Trophoblast cell (in vitro differentiated cells and primary cell): Measurements from ENCODE around the gene ITGB5.

Experiments
- DNase-seq, 2 donors: peaks; one replicate each; pipeline ENCODE4 v3.0.0-alpha.2; 2016
- H2AFZ ChIP-seq: 2 replicates; pipeline ENCODE4 v1.6.1; 2013; ENCODE audit warnings: low read length, moderate library complexity, mild to moderate bottlenecking; ENCODE audit not compliant: insufficient read depth, poor library complexity
- H2AK5ac ChIP-seq: 2 replicates; pipeline ENCODE4 v1.6.1; 2013; ENCODE audit warnings: mild to moderate bottlenecking, low read length
- H2BK120ac ChIP-seq: 2 replicates; pipeline ENCODE4 v1.6.1; 2013; ENCODE audit warnings: low read length, mild to moderate bottlenecking, moderate library complexity; ENCODE audit not compliant: insufficient read depth, poor library complexity
- H2BK12ac ChIP-seq: 2 replicates; pipeline ENCODE4 v1.6.1; 2013; ENCODE audit warnings: mild to moderate bottlenecking, low read length, moderate library complexity
- H2BK5ac ChIP-seq: 2 replicates; pipeline ENCODE4 v1.6.1; 2013; ENCODE audit warnings: low read length, low read depth, moderate library complexity, mild to moderate bottlenecking; ENCODE audit not compliant: poor library complexity
- H3K14ac ChIP-seq: 2 replicates; pipeline ENCODE4 v1.6.1; 2013; ENCODE audit warnings: mild to moderate bottlenecking, low read length
- H3K18ac ChIP-seq: 2 replicates; pipeline ENCODE4 v1.6.1; 2013; ENCODE audit warnings: mild to moderate bottlenecking, low read length
- H3K23ac ChIP-seq: 2 replicates; pipeline ENCODE4 v1.6.1; 2013; ENCODE audit warnings: low read length
- H3K27ac ChIP-seq: 2 replicates; pipeline ENCODE4 v1.5.1; 2013; ENCODE audit warnings: low read depth, mild to moderate bottlenecking, inconsistent platforms, low read length, moderate library complexity
- H3K27me3 ChIP-seq: 2 replicates; pipeline ENCODE4 v1.6.1; 2013; ENCODE audit warnings: inconsistent platforms, mild to moderate bottlenecking, low read length, moderate library complexity; ENCODE audit not compliant: insufficient read depth
- H3K36me3 ChIP-seq, 2 experiments: 1 replicate in 1 of 2; 2 replicates in 1 of 2; pipeline ENCODE4 v1.6.1; 2013; ENCODE audit warnings: low read length in 2 of 2, mild to moderate bottlenecking in 2 of 2, moderate library complexity in 1 of 2; ENCODE audit not compliant: insufficient read depth in 2 of 2, control insufficient read depth in 1 of 2
- H3K4ac ChIP-seq: 2 replicates; pipeline ENCODE4 v1.6.1; 2013; ENCODE audit warnings: low read depth, mild to moderate bottlenecking, low read length, moderate library complexity
- H3K4me1 ChIP-seq, 2 experiments: 1 replicate in 1 of 2; 2 replicates in 1 of 2; pipeline ENCODE4 v1.6.1; 2013; ENCODE audit warnings: low read length in 2 of 2, mild to moderate bottlenecking in 2 of 2, moderate library complexity in 1 of 2; ENCODE audit not compliant: insufficient read depth in 2 of 2, control insufficient read depth in 1 of 2
- H3K4me2 ChIP-seq: 2 replicates; pipeline ENCODE4 v1.6.1; 2013; ENCODE audit warnings: inconsistent platforms, mild to moderate bottlenecking, low read length, moderate library complexity
- H3K4me3 ChIP-seq: 2 replicates; pipeline ENCODE4 v1.5.1; 2013; ENCODE audit warnings: mild to moderate bottlenecking, low read depth, low read length, inconsistent platforms
- H3K79me1 ChIP-seq: one replicate; pipeline ENCODE4 v1.6.1; 2013; ENCODE audit warnings: low read length
- H3K79me2 ChIP-seq: 2 replicates; pipeline ENCODE4 v1.6.1; 2013; ENCODE audit warnings: low read length, mild to moderate bottlenecking; ENCODE audit not compliant: control insufficient read depth, insufficient read depth, poor library complexity
- H3K9ac ChIP-seq: 2 replicates; pipeline ENCODE4 v1.6.1; 2013; ENCODE audit warnings: mild to moderate bottlenecking, low read length
- H3K9me3 ChIP-seq: 2 replicates; pipeline ENCODE4 v1.6.1; 2013; ENCODE audit warnings: low read depth, mild to moderate bottlenecking, control low read depth, inconsistent platforms, low read length; ENCODE audit not compliant: insufficient read depth
- H4K12ac ChIP-seq: 2 replicates; pipeline ENCODE4 v1.6.1; 2013; ENCODE audit warnings: low read depth, mild to moderate bottlenecking, low read length, moderate library complexity
- H4K8ac ChIP-seq: 2 replicates; pipeline ENCODE4 v1.6.1; 2013; ENCODE audit warnings: low read depth, mild to moderate bottlenecking, low read length, moderate library complexity
- H4K91ac ChIP-seq: one replicate; pipeline ENCODE4 v1.6.1; 2013; ENCODE audit warnings: low read depth, mild to moderate bottlenecking, low read length, moderate library complexity
- WGBS: extraction: QIAGEN DNeasy Blood & Tissue Kit; methylation state at CpG from one replicate; pipeline ENCODE4 v1.1.7; 2013; ENCODE audit warnings: missing lambda C conversion rate; ENCODE audit not compliant: insufficient read length, insufficient coverage; ENCODE audit errors: extremely low coverage; 5-methylcytosine and 5-hydroxymethylcytosine counted together

ITGB5 gene

GRCh38 chr3:124890573-124891190 lies 3.5 kb upstream of the ITGB5 start:
- peaks cover 12% of the 10 kb centered on the region for H3K79me2 ChIP-seq
- no peak for DNase-seq
- H4K12ac ChIP-seq = no peak overlapping the region
- H3K9ac ChIP-seq = no peak overlapping the region
- no peak overlapping the region for H3K23ac ChIP-seq
- peak overlapping the region; percentile 53 for H2BK5ac ChIP-seq
- no peaks in the 10 kb centered on the region for H3K36me3 ChIP-seq
- H3K27ac ChIP-seq = peak overlapping the region; percentile 15
- H2BK12ac ChIP-seq = peak overlapping the region; percentile 86
- H2BK120ac ChIP-seq = no peak overlapping the region
- H3K14ac ChIP-seq = no peak overlapping the region
- no peak overlapping the region for H2AK5ac ChIP-seq
- no peak overlapping the region for H3K4me3 ChIP-seq
- no peaks in the 10 kb centered on the region for H3K9me3 ChIP-seq
- H3K79me1 ChIP-seq = peaks cover 32% of the 10 kb centered on the region
- peaks cover 9 to 14% of the 10 kb centered on the region in 2 experiments for H3K4me1 ChIP-seq
- no peak overlapping the region for H2AFZ ChIP-seq
- H3K18ac ChIP-seq = no peak overlapping the region
- H4K91ac ChIP-seq = peak overlapping the region; percentile 61
- H3K27me3 ChIP-seq = no peaks in the 10 kb centered on the region
- H3K4ac ChIP-seq = no peak overlapping the region
- H4K8ac ChIP-seq = peak overlapping the region; percentile 48
- WGBS = no CpG with 5 or more reads among the region's 5 CpGs
- no peak overlapping the region for H3K4me2 ChIP-seq

GRCh38 chr3:124888482-124889441 lies 1.6 kb upstream of the ITGB5 start:
- Histone ChIP-seq H3K14ac (no peak overlapping the region), H3K23ac (no peak overlapping the region), H4K12ac (no peak overlapping the region), H3K9me3 (no peaks in the 10 kb centered on the region), H3K27me3 (no peaks in the 10 kb centered on the region), H2BK12ac (peak overlapping the region; percentile 62), H4K8ac (no peak overlapping the region), H2BK5ac (peak overlapping the region; percentile 33), H3K27ac (peak overlapping the region; percentile 58), H3K4ac (no peak overlapping the region), H3K36me3 (no peaks in the 10 kb centered on the region), H4K91ac (peak overlapping the region; percentile 45), H3K79me1 (peaks cover 32% of the 10 kb centered on the region), H3K79me2 (peaks cover 14% of the 10 kb centered on the region), H3K4me2 (peak overlapping the region; percentile 7), H2BK120ac (peak overlapping the region; percentile 18), H3K18ac (no peak overlapping the region), H2AK5ac (no peak overlapping the region), H3K4me3 (no peak overlapping the region), H3K9ac (peak overlapping the region; percentile 8), H2AFZ (no peak overlapping the region), H3K4me1 (peaks cover 19 to 22% of the 10 kb centered on the region in 2 experiments)
- no peak for DNase-seq
- WGBS = no CpG with 5 or more reads among the region's 8 CpGs

GRCh38 chr3:124887932-124888298 lies 750 bp upstream of the ITGB5 start:
- Histone ChIP-seq H2BK5ac (no peak overlapping the region), H2AFZ (peak overlapping the region; percentile 50), H3K23ac (no peak overlapping the region), H4K8ac (no peak overlapping the region), H3K4me3 (no peak overlapping the region), H3K79me1 (peaks cover 32% of the 10 kb centered on the region), H3K79me2 (peaks cover 14% of the 10 kb centered on the region), H3K36me3 (no peaks in the 10 kb centered on the region), H3K4me2 (peak overlapping the region; percentile 86), H2BK120ac (peak overlapping the region; percentile 92), H2AK5ac (no peak overlapping the region), H3K14ac (no peak overlapping the region), H3K18ac (no peak overlapping the region), H3K9ac (no peak overlapping the region), H3K4me1 (peaks cover 22 to 30% of the 10 kb centered on the region in 2 experiments), H3K27me3 (no peaks in the 10 kb centered on the region), H3K9me3 (no peaks in the 10 kb centered on the region), H4K91ac (peak overlapping the region; percentile 73), H3K4ac (no peak overlapping the region), H3K27ac (peak overlapping the region; percentile 91), H4K12ac (no peak overlapping the region), H2BK12ac (no peak overlapping the region)
- no peak for DNase-seq
- WGBS = no CpG with 5 or more reads among the region's 11 CpGs

- H4K8ac ChIP-seq = peak overlapping the region; percentile 88
- H3K23ac ChIP-seq = no peak overlapping the region
- H3K18ac ChIP-seq = peak overlapping the region; percentile 90
- no peaks in the 10 kb centered on the region for H3K27me3 ChIP-seq
- H3K79me2 ChIP-seq = peaks cover 23% of the 10 kb centered on the region
- peak overlapping the region; percentile 91 for H3K27ac ChIP-seq
- H3K79me1 ChIP-seq = peaks cover 34% of the 10 kb centered on the region
- peak overlapping the region; percentile 37 for H2AK5ac ChIP-seq
- H4K91ac ChIP-seq = peak overlapping the region; percentile 73
- DNase-seq = peak; percentile 29 to 64
- H3K4me1 ChIP-seq = peaks cover 30 to 42% of the 10 kb centered on the region in 2 experiments
- no CpG with 5 or more reads among the region's 87 CpGs for WGBS
- H3K14ac ChIP-seq = peak overlapping the region; percentile 83
- H3K4ac ChIP-seq = peak overlapping the region; percentile 98
- peak overlapping the region; percentile 94 for H3K9ac ChIP-seq
- peaks cover 0 to 3% of the 10 kb centered on the region in 2 experiments for H3K36me3 ChIP-seq
- H3K9me3 ChIP-seq = no peaks in the 10 kb centered on the region
- H4K12ac ChIP-seq = peak overlapping the region; percentile 58
- H2BK12ac ChIP-seq = peak overlapping the region; percentile 67
- peak overlapping the region; percentile 82 for H2BK120ac ChIP-seq
- H2AFZ ChIP-seq = peak overlapping the region; percentile 50
- peak overlapping the region; percentile 85 for H2BK5ac ChIP-seq
- H3K4me3 ChIP-seq = peak overlapping the region; percentile 91
- H3K4me2 ChIP-seq = peak overlapping the region; percentile 86
Observed at GRCh38 chr3:124886168-124887056, 753 bp downstream of the ITGB5 start.
